D341Med (cell line): Measurements from ENCODE around the gene YIPF3.
"Not testable (repeated sequence)": the region's sequence is repeated elsewhere in the genome, so short reads cannot be mapped to it uniquely, and the experiment has no call there.

Experiments
- DNase-seq: peaks from one replicate; pipeline ENCODE4 v3.0.0; 2012; ENCODE audit warnings: low spot score

YIPF3 gene

DNA sequence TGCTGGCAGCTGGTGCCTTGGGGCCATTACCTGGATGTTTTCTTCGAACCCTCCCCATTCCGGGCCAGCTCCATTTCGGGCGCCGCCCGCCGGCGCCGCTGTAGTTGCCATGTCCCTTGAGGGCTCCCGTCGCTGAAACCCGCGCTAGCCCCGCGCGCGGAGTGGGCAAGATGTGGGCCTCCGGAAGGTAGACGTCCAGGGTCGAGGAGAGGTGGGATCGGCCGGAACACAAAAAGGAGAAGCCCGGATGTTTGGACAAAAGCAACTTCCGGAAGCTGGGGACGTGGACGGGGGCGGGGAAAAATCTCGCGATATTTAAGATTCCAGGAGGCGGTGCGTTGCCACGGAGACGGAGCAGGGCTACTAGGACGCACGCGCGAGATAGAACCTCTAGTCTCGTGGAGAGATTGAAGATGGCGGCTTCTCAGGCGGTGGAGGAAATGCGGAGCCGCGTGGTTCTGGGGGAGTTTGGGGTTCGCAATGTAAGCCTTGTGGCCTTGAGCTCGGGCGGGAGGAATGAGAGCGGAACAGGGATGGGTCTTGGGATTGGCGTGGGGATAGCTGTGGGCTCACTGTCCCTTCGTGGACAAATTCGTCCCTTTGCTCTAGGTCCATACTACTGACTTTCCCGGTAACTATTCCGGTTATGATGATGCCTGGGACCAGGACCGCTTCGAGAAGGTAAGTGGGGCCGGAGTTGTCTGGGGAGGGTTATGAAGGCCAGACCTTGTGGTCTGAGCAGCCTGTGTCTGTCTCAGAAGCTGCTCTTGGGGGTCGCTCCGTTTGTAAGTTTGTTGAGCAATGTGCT, at the start of gene YIPF3, which contains the start of gene POLR1C:
Gene YIPF3 (minus strand): TSS at position 230 of the 808 bp plus-strand sequence. CDS start 119 bp downstream, at position 111.
Gene POLR1C (plus strand): TSS at position 393 of the 808 bp plus-strand sequence. CDS start 21 bp downstream, at position 414.
- peak; percentile 98 for DNase-seq

DNA sequence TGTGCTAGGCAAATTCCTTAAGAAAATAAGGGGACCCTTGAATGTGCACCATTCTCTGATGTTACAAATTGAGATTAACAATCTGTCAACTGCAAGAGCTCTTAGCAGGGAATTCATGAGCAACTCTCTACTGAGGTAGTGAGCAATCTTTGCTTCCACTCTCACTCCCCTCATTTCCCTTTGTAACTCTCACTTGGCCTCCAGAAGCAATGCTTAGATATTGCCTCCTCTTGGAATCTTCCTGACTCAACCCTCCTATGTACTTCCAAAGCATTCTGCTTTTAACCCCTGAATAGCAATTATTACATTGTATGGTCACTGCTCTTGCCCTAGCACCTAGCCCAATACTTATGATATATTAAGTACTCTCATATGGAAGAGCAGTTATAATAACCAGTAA, 42.6 kb upstream of the YIPF3 start:
- no peak for DNase-seq

DNA sequence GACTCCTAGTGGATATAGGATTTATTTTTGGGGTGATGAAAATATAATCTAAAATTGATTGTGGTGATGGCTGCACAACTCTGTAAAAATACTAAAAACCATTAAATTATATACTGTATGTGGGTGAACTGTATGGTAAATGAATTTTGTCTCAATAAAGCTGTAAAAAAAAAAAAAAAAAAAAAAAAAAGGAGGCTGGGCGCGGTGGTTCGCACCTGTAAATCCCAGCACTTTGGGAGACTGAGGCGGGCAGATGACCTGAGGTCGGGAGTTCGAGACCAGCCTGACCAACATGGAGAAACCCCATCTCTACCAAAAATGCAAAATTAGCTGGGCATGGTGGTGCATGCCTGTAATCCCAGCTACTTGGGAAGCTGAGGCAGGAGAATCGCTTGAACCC, 40.9 kb upstream of the YIPF3 start:
- DNase-seq, result not testable (repeated sequence)

DNA sequence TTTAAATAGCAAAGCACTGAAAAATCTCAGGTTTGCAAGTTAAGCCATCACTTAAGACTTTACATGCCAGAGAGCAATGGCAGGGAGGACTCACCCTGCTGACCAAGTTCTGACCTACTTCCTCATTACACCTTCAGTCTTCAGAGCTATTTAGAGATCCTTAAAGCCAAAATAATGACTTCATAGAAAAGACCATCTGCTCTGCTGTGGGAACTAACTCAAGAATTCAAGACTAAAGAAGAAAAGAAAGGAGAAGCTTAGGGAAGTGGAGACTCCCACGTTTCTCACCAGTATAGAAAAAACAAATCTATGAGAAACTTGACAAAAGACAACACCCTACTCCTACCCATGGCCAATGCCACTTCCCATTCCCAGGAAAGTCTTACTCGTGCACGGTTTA, 30.5 kb upstream of the YIPF3 start:
- DNase-seq, result no peak

DNA sequence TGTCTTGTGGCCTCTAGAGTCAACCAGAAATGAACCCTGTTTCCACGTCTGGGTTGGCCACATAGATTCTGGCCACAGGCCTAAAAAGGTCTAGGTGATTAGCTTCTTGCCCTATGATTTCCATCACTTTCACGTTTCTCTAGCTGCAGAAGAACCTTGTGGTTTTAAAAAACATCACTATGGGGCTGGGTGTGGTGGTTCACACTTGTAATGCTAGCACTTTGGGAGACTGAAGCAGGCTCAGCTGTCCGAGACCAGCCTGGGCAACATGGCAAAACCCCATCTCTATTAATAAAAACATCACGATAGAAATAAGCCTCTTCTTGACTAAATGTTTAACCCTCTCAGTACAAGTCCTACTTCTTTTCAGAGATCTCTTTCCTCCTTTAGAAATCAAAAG, 27.7 kb upstream of the YIPF3 start:
- no peak for DNase-seq

DNA sequence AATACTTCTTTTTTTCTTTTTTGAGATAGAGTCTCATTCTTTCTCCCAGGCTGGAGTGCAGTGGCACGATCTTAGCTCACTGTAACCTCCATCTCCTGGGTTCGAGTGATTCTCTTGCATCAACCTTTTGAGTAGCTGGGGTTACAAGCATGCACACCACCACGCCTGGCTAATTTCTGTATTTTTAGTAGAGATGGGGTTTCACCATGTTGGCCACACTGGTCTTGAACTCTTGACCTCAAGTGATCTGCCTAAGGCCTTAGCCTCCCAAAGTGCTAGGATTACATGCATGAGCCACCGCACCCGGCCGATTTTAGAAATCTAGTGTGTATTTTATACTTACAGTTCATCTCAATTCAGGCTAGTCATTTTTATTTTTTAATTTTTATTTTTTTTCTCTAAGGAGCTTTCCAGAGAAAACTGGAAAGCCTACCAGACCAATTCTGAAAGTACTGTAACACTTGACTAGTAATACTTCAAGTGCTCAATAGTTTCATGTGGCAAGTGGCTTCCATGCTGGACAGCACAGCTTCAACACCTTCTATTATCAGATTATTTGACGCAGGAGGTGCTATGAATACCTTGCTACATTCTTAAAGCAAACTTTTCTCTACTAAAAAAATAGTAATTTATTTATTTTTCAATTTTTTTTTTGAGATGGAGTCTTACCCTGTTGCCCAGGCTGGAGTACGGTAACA, 25.2 kb upstream of the YIPF3 start:
- no peak for DNase-seq

DNA sequence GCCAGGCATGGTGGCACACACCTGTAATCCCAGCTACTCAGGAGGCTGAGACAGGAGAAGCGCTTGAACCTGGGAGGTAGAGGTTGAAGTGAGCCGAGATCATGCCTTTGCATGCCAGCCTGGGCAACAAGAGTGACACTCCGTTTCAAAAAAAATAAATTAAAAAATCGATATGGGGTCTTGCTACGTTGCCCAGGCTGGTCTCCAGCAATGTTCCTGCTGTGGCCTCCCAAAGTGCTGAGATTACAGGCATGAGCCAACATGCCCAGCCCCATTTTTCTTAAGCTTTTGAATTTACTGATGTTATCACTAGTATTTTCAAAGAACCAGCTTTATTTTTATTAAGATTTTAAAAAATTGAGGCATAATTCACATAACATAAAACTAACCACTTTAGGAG, 23.8 kb upstream of the YIPF3 start:
- no peak for DNase-seq

DNA sequence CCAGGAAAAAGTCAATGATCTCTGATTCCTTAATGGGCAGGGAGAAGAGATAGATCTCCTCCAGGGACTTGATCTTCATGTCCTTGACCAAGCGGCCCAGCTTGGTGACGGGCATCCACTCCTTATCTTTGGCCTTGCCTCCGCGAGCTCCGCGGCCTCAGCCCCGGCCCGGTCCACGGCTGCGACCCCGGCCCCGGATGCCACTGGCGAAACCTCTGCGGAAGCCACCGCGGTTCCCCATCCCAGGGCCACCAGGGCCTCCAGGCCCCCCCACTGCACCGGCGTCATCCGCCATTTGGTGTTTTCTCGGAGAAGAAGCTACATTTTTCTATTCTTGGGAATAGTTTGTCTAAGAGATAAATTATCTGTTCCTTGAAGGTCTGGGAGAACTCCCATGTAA, 22.7 kb upstream of the YIPF3 start:
- not testable (repeated sequence) for DNase-seq

DNA sequence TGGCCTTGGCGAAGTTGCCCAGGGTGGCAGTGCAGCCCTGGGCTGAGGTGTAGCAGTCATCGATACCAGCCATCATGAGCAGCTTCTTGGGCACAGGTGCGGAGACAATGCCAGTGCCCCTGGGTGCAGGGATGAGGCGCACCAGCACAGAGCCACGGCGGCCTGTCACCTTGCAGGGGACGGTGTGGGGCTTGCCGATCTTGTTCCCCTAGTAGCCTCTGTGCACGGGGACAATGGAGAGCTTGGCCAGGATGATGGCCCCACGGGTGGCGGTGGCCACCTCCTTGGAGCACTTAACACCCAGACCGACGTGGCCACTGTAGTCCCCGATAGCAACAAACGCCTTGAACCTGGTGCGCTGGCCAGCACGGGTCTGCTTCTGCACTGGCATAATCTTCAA, 22.3 kb upstream of the YIPF3 start:
- not testable (repeated sequence) for DNase-seq

DNA sequence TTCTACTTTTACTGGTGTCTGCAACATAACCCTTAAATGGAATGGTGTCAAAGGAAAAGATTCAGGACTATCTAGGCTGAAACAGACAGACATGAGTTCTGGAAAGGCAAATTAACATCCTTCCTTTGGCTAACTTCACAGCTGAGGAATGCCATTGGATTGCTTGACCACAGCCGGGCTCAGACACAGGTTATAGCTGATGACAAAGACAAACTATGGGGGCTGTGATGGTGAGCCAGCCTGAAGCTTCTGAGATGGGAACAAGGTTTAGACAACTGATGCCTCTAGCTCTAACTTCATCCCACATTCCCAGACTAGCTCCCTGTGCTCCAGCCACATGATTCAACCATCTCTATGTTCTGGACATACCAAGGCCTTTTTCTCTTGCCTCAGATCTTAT, 15.5 kb upstream of the YIPF3 start:
- DNase-seq, result no peak

DNA sequence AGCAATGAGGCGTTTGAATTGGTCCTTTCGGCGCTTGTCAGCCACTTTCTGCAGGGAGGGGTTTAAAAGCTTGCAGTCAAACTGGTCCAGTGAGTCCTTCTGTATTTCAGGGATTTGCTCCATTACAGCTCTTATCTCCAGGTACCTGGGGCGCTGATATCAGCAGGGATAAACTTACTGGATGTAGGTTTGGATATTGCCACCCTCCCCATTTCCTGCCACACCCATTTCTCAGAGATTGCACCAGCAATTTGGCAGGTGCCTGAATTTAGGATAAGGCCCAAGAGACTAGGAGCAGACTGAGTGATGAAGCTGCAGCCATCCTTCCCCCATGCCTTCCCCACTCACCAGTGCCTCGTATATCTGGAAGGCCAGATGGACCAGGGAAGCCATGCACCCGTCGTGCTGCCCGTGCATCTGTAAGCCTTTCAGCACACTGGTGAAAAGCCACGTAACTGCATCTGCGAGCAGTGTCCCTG, 7.8 kb upstream of the YIPF3 start:
- no peak for DNase-seq

DNA sequence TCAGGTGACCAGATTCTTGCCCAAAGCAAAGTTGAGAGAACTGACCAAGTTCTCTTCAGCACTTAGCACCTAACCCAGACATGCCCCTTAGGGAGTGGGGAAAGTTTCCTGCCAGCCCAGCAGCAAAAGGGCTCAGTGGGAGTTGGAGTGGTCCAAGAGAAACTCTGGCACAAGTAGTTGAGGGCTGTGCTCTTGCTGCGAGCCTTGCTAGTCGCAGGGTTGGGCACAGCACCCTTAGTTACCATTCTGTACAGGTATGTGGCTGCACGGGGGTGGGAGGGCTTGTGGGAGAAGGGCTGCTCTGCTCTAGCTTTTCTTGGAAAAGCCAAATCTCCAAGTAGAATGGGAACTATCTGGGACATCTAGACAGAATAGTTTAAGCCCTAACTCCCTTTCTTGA, 6.6 kb upstream of the YIPF3 start:
- DNase-seq, result no peak

DNA sequence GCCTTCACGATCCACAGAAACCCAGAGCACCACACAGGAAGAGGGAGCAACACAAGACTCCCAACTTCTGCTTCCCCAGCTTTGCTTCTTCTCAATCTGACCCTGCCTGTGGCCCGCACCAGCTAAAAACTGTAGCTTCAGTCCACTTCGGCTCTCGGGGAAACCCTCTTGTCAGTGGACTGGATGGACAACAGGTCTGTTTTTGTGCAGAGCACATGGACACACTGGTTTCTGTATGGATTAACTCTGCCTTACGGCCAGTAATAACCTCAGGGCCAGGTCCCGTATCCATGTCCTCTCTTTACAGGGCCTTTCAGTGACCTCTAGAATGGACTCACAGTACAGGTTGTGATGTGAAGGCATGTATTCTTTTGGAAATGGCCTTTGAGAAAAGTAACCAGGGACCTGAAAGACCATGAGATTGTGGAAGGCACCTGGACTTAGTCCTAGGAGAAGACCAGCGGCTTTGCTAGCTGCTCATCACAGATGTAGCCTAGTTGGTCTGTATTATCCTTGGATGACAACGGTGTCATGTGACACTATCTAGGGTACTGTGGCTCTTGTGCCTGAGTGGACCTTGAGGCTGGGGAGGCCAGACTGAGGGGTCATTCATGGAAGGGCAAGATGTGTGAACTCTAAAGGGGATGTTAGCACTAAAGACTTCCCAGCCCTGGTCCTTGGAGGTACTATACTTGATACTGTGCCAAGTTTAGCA, 6.0 kb upstream of the YIPF3 start:
- DNase-seq, result no peak

DNA sequence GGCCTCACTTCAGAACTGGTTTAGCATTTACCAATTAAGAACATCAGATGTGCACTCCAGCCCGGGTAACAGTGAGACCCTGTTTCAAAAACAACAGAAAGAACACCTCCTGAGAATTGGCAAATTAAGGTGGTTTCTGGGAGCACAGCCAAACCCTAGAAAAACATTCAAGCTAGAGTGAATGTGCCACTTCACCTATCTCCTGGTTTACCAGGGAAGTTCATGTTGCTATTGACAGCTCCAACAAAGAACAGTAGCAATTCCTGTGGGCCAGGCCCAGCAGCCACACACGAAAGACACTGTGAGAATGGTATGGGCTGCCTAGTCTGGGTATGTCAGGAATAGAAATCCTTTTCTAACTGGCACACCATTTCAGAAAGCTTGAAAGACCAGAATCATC, 5.1 kb upstream of the YIPF3 start:
- no peak for DNase-seq

DNA sequence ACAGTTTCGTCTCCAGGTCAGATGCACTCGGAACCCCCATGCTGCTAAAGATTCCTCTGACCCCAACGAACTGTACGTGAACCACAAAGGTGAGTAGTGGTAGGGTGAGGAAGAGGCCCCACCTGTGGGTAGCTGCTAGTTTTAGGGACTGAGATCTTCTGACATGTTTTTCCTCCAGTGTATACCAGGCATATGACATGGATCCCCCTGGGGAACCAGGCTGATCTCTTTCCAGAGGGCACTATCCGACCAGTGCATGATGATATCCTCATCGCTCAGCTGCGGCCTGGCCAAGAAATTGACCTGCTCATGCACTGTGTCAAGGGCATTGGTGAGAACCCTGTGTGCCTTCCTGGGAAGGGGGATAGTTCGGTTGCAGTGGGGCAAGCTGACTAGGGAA, 3.4 kb upstream of the YIPF3 start:
- DNase-seq, result no peak

DNA sequence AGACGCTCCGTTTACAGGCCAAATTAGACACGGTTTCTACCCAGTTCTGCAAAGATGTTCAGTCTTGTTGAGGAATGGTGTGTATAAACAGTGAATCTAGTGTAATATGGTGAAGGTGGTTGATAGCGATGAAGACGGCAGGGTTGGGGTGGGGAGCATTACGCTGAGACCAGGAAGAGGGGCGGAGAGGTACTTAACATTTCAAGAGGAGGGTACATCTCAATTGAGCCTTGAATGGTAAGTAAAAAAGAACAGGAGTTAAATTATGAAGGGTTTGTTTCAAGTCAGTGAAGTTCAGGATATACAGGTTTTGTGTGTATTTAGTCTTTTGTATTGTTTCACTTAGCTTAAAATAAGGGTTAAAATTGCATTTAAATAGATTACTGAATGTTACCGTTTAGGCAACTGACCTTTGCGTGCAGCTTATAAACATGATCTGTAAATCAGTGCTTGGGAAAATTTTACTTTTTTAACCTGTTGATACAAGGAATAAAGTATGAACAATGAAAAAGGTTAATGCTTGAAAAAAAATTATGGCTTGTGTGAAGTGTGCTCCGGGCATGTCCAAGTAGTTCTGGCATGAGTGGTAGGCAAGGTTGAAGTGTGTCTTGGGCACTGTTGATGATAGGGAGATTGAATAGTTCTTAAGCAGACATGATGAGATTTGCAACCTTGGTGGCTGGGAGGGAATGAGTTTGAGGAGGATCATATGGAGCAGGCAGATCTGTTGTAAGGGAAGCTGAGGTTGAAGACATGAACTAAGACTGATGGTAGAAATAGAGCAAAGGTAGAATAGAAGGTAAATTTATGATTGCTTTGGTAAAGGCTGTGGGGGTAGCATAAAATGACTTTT, 1.0 kb upstream of the YIPF3 start:
- no peak for DNase-seq

DNA sequence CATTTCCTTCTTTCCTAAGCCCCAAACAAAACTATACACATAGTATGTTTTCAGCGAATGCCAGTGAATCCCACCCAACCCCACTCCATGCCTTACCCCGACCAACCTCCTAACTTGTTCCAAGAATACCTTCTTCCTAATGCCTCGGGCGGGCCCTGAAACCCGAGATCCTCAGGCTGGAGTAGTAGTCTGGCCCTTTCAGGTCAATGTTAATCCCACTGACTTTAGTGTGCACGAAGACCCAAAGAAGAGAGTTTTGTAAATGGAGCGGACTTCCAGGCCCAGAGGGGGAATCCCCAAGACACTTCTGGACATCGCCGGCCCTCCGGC, 394 bp downstream of the YIPF3 start:
- no peak for DNase-seq

DNA sequence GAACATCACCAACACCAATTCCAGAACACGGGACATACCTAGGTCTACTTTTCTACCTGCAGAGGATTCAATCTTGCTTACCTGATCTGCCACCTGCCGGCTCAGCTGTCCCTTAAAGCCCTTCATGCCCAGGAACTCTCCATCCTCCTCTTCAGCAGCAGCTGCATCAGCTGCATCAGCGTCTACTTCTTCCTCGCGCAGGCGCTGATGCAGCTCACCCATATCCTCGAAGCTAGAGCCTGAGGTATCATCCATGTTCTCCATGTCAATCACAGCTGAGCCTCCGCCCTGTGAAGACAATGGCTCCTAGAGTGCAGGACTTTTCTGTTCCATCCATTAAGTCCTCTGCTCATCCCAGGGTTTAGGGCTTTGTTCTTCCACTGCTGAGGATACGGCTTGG, 918 bp downstream of the YIPF3 start:
- no peak for DNase-seq

DNA sequence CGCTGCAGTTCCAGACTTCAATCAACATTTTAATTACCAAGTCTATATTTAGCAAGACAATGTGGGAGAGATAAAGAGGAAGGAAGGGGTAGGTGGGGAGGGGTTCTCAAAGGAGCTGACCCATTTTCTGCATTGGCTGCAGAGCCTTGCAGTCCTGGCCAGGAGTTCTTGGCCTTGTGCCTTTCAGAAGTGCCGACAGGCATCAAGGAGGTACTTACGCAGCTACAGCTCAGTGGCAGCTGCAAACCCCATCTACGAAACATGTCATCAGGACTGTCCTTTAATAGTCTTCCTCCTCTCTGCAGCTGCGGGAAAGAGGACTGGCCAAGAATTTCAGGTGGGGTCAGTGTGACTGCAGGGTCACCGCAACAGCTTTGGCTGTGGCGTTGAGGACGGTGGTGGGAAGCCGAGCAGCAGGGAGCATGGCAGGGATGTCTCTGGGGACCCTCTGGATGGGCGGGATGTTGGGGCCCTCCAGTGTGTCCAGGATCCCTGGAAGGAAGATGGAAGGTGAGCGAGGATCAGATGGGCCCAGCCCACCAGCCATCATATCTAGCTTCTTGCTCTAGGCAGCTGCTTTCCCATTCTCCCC, 4.8 kb downstream of the YIPF3 start:
- DNase-seq, result no peak

DNA sequence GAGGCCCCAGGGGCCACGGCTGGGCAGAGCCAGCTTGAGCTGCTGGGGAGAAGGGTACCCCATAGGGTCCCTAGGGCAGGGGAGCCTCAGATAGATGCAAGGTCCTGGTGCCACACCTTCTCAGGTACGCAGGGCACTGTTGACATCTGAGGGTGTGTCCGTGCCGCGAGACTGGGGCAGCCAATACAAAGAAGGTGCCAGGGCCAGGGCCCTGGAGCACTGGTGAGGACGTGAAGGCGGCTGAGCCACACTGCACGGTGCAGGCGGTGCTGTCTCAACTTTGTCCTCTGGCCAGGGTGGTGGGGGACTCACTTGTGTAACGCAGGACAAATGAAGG, 5.9 kb downstream of the YIPF3 start:
- no peak for DNase-seq

DNA sequence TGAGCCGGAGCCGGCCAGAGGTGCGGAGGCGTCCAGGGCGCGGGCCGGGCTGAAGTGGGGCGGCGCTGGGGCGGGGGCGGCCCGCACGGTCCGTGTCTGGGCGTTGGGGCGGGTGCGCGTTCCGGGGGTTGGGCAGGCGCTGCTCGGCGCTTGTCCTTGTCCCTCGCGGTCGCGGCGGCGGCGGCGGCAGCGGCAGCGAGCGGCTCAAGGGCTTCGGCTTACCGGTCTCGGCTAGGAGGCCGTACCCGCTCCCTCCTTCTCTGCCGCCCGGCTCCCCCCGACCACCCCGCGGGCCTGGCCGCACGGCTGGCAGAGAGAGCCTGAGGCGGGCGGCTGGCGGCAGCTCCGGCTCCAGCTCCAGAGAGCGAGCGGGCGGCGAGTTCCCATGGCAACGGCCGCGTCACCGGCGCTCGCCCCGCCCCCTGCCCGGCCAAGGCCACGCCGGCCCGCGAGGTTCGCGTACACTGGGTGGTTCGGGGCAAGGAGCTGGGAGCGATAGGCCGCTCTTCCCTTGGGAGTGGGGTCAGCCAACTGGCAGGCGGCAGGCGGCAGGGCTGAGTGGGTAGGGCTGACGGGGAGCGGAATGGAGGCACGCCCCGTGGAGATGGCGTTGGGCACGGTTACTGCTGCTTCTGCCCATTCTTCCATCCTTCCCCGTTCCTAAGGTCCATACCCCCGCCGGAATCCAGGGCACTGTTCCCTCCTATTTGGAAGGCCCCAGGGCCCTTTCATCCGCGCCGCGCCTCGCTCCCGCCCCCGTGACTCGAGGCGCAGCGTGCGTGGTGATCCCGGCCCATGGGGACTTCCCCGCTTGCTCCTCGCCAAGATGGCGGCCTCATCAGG, 6.5 kb downstream of the YIPF3 start, which contains the start of gene LRRC73:
Gene LRRC73 (minus strand): TSS at position 363 of the 843 bp plus-strand sequence. CDS start 561 bp downstream, outside the sequence.
- DNase-seq, result peak; percentile 93
